ACC112 (cell line): ENCODE results near the gene MIA3.

ENCODE experiments used
- H2AFZ ChIP-seq: fragments of 200-600 bp; sonication (generic); one replicate; pipeline ENCODE4 v1.6.0; 2017; ENCODE audit warnings: antibody characterized with exemption, low read length; ENCODE audit not compliant: unreplicated experiment
- H3K27ac ChIP-seq: fragments of 200-600 bp; sonication (generic); 2 replicates; pipeline ENCODE4 v1.5.1; 2014; ENCODE audit warnings: low read depth, mild to moderate bottlenecking, antibody characterized with exemption, low read length, moderate library complexity
- H3K27me3 ChIP-seq: fragments of 200-600 bp; sonication (generic); 2 replicates; pipeline ENCODE4 v1.6.1; 2014; ENCODE audit warnings: mild to moderate bottlenecking, antibody characterized with exemption, low read length, moderate library complexity, mixed read lengths; ENCODE audit not compliant: insufficient read depth
- H3K36me3 ChIP-seq: fragments of 200-600 bp; sonication (generic); 2 replicates; pipeline ENCODE4 v1.6.1; 2016; ENCODE audit warnings: mild to moderate bottlenecking, antibody characterized with exemption, low read length, moderate library complexity, mixed read lengths; ENCODE audit not compliant: insufficient read depth
- H3K4me1 ChIP-seq: fragments of 200-600 bp; sonication (generic); one replicate; pipeline ENCODE4 v1.6.1; 2016; ENCODE audit warnings: low read length, mixed read lengths; ENCODE audit not compliant: insufficient read depth, unreplicated experiment, control insufficient read depth
- H3K4me3 ChIP-seq: fragments of 200-600 bp; sonication (generic); 2 replicates; pipeline ENCODE4 v1.5.1; 2014; ENCODE audit warnings: mild to moderate bottlenecking, low read depth, low read length
- H3K79me2 ChIP-seq: fragments of 200-600 bp; sonication (generic); one replicate; pipeline ENCODE4 v1.6.0; 2016; ENCODE audit warnings: low read length; ENCODE audit not compliant: control insufficient read depth, unreplicated experiment, insufficient read depth

The MIA3 gene

DNA sequence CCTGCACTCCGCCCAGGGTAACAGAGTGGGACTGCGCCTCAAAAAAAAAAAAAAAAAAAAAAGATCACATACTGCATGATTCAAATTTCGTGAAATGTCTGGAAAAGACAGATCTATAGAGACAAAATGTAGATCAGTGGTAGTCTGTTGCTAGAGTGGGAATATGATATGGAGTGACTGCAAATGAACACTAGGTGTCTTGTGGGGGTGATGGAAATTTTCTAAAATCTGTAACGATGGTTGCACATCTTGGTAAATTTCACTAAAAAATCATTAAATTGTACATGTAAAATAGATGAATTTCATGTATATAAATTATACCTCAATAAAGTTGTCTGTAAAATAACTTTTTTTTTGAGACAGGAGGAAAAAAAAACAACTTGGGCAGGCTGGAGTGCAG, 88.9 kb downstream of the MIA3 start:
- Histone ChIP-seq H3K27ac (no peak overlapping the region), H3K36me3 (peaks cover 42% of the 10 kb centered on the region), H3K27me3 (no peaks in the 10 kb centered on the region), H3K79me2 (peaks cover 98% of the 10 kb centered on the region), H3K4me3 (no peak overlapping the region), H3K4me1 (peaks cover 12% of the 10 kb centered on the region), H2AFZ (no peak overlapping the region)

- Histone ChIP-seq H3K4me3 (peak overlapping the region; percentile 89), H3K79me2 (peaks cover 87% of the 10 kb centered on the region), H2AFZ (no peak overlapping the region), H3K36me3 (peaks cover 14% of the 10 kb centered on the region), H3K27ac (no peak overlapping the region; the same call in 1 of the 2 replicates), H3K27me3 (no peaks in the 10 kb centered on the region), H3K4me1 (peaks cover 12% of the 10 kb centered on the region)
Observed at GRCh38 chr1:222709700-222710153, 91.8 kb downstream of the MIA3 start.

GRCh38 chr1:222711319-222712252, 93.7 kb downstream of the MIA3 start:
- Histone ChIP-seq H3K4me1 (peaks cover 12% of the 10 kb centered on the region), H3K79me2 (peaks cover 74% of the 10 kb centered on the region), H2AFZ (peak overlapping the region; percentile 11), H3K4me3 (peak overlapping the region; percentile 89), H3K27me3 (no peaks in the 10 kb centered on the region), H3K27ac (peak overlapping the region; percentile 74), H3K36me3 (peaks cover 4% of the 10 kb centered on the region; the same call in 1 of the 2 replicates)

GRCh38 chr1:222712253-222713090, 94.6 kb downstream of the MIA3 start, which contains the start of the genes AIDA and BROX:
AIDA (minus strand) TSS chr1:222712491; CDS start chr1:222712317, 174 bp downstream.
BROX (plus strand) TSS chr1:222712564; CDS start chr1:222715700, 3,136 bp downstream.
- peak within 1 kb of the TSS; percentile 95 for H3K27ac ChIP-seq
- H3K4me3 ChIP-seq, result peak within 1 kb of the TSS; percentile 89
- peaks cover 12% of the 10 kb centered on the region for H3K4me1 ChIP-seq
- peaks cover 67% of the 10 kb centered on the region for H3K79me2 ChIP-seq
- peak within 1 kb of the TSS; percentile 98 for H2AFZ ChIP-seq
- H3K27me3 ChIP-seq, result no peaks in the 10 kb centered on the region
- H3K36me3 ChIP-seq, result peaks cover 12% of the 10 kb centered on the region

- Histone ChIP-seq H3K27ac (peak overlapping the region; percentile 95), H3K4me3 (peak overlapping the region; percentile 89), H3K36me3 (peaks cover 13% of the 10 kb centered on the region), H2AFZ (peak overlapping the region; percentile 98), H3K4me1 (peaks cover 12% of the 10 kb centered on the region), H3K27me3 (no peaks in the 10 kb centered on the region), H3K79me2 (peaks cover 59% of the 10 kb centered on the region)
Observed at GRCh38 chr1:222713091-222713961, 95.4 kb downstream of the MIA3 start.

GRCh38 chr1:222716393-222716792, 98.5 kb downstream of the MIA3 start:
- Histone ChIP-seq H3K4me3 (no peak overlapping the region), H3K79me2 (peaks cover 28% of the 10 kb centered on the region), H3K36me3 (peaks cover 32% of the 10 kb centered on the region), H3K4me1 (no peaks in the 10 kb centered on the region), H2AFZ (no peak overlapping the region), H3K27me3 (no peaks in the 10 kb centered on the region), H3K27ac (no peak overlapping the region)
